IPS-18c (cell line): Measurements from ENCODE around the gene SPACA7.

Source experiments
- H3K4me3 ChIP-seq: 2 replicates; pipeline ENCODE4 v1.7.0; 2013; ENCODE audit warnings: low read depth, mild to moderate bottlenecking, low read length, moderate library complexity; ENCODE audit not compliant: insufficient read depth
- H3K9me3 ChIP-seq: one replicate; pipeline ENCODE4 v1.6.1; 2013; ENCODE audit warnings: mild to moderate bottlenecking, low read length, moderate library complexity; ENCODE audit not compliant: control insufficient read depth, insufficient read depth

The SPACA7 gene

GRCh38 chr13:112450904-112451240 lies 74.7 kb downstream of the SPACA7 start:
- Histone ChIP-seq H3K9me3 (no peaks in the 10 kb centered on the region), H3K4me3 (no peak overlapping the region)

- no peaks in the 10 kb centered on the region for H3K9me3 ChIP-seq
- H3K4me3 ChIP-seq: no peak overlapping the region
Measured at GRCh38 chr13:112451512-112452379, 75.6 kb downstream of the SPACA7 start.

GRCh38 chr13:112452380-112453206 lies 76.4 kb downstream of the SPACA7 start:
- Histone ChIP-seq H3K9me3 (no peaks in the 10 kb centered on the region), H3K4me3 (no peak overlapping the region)

GRCh38 chr13:112453207-112453829 lies 77.2 kb downstream of the SPACA7 start:
- H3K9me3 ChIP-seq: no peaks in the 10 kb centered on the region
- H3K4me3 ChIP-seq: no peak overlapping the region

- no peaks in the 10 kb centered on the region for H3K9me3 ChIP-seq
- no peak overlapping the region for H3K4me3 ChIP-seq
Measured at GRCh38 chr13:112453874-112454647, 77.9 kb downstream of the SPACA7 start.

GRCh38 chr13:112454648-112455334 lies 78.6 kb downstream of the SPACA7 start:
- no peaks in the 10 kb centered on the region for H3K9me3 ChIP-seq
- no peak overlapping the region for H3K4me3 ChIP-seq

- Histone ChIP-seq H3K9me3 (no peaks in the 10 kb centered on the region), H3K4me3 (no peak overlapping the region)
Measured at GRCh38 chr13:112455476-112456059, 79.4 kb downstream of the SPACA7 start.

- Histone ChIP-seq H3K9me3 (no peaks in the 10 kb centered on the region), H3K4me3 (no peak overlapping the region)
Measured at GRCh38 chr13:112456138-112457056, 80.2 kb downstream of the SPACA7 start.

GRCh38 chr13:112457081-112457480 lies 80.9 kb downstream of the SPACA7 start:
- Histone ChIP-seq H3K4me3 (no peak overlapping the region), H3K9me3 (no peaks in the 10 kb centered on the region)

GRCh38 chr13:112457485-112457884 lies 81.3 kb downstream of the SPACA7 start:
- Histone ChIP-seq H3K4me3 (no peak overlapping the region), H3K9me3 (no peaks in the 10 kb centered on the region)

- H3K9me3 ChIP-seq: no peaks in the 10 kb centered on the region
- no peak overlapping the region for H3K4me3 ChIP-seq
Measured at GRCh38 chr13:112462408-112462807, 86.3 kb downstream of the SPACA7 start.

- H3K9me3 ChIP-seq: no peaks in the 10 kb centered on the region
Measured at GRCh38 chr13:112464720-112465119, 88.6 kb downstream of the SPACA7 start.

GRCh38 chr13:112465251-112466131 lies 89.3 kb downstream of the SPACA7 start:
- Histone ChIP-seq H3K4me3 (no peak overlapping the region), H3K9me3 (no peaks in the 10 kb centered on the region)

More at GRCh38 chr13:112464720-112465119, 88.6 kb downstream of the SPACA7 start:
- no peak overlapping the region for H3K4me3 ChIP-seq

- no peaks in the 10 kb centered on the region for H3K9me3 ChIP-seq
Measured at GRCh38 chr13:112466132-112467058, 90.2 kb downstream of the SPACA7 start.

More at GRCh38 chr13:112466132-112467058, 90.2 kb downstream of the SPACA7 start:
- no peak overlapping the region for H3K4me3 ChIP-seq
